Mesenchymal stem cell (in vitro differentiated cells and primary cell): ENCODE results near the gene HAUS8.
A peak's percentile ranks its signal among the peaks of the same experiment; 100 is the strongest.

Experiments
- DNase-seq: peaks from one replicate; pipeline ENCODE4 v3.0.0-alpha.2; 2013
- H2AFZ ChIP-seq: one replicate; pipeline ENCODE4 v1.6.1; 2013; ENCODE audit warnings: low read depth, mild to moderate bottlenecking, control low read depth, inconsistent platforms, low read length, moderate library complexity
- H2AK5ac ChIP-seq: 2 replicates; pipeline ENCODE4 v1.6.1; 2013; ENCODE audit warnings: low read length, moderate library complexity, mild to moderate bottlenecking, inconsistent platforms; ENCODE audit not compliant: severe bottlenecking
- H2BK120ac ChIP-seq: one replicate; pipeline ENCODE4 v1.6.1; 2013; ENCODE audit warnings: low read depth, mild to moderate bottlenecking, inconsistent platforms, low read length, moderate library complexity
- H2BK12ac ChIP-seq, 2 experiments: one replicate each; pipeline ENCODE4 v1.6.1; 2013; ENCODE audit warnings: inconsistent platforms in 2 of 2, low read length in 2 of 2, mild to moderate bottlenecking in 2 of 2, moderate library complexity in 2 of 2, control low read depth in 1 of 2
- H2BK15ac ChIP-seq: one replicate; pipeline ENCODE4 v1.6.1; 2013; ENCODE audit warnings: mild to moderate bottlenecking, low read depth, inconsistent platforms; ENCODE audit not compliant: poor library complexity, severe bottlenecking
- H2BK5ac ChIP-seq: 2 replicates; pipeline ENCODE4 v1.6.1; 2013; ENCODE audit warnings: low read depth, mild to moderate bottlenecking, low read length, control low read depth, inconsistent platforms; ENCODE audit not compliant: poor library complexity, severe bottlenecking
- H3K14ac ChIP-seq, 2 experiments: one replicate each; pipeline ENCODE4 v1.6.1; 2013; ENCODE audit warnings: inconsistent platforms in 2 of 2, low read length in 2 of 2, control low read depth in 1 of 2, mild to moderate bottlenecking in 1 of 2, moderate library complexity in 1 of 2
- H3K18ac ChIP-seq, 2 experiments: one replicate each; pipeline ENCODE4 v1.6.1; 2013; ENCODE audit warnings: inconsistent platforms in 2 of 2, low read length in 2 of 2, control low read depth in 1 of 2, low read depth in 1 of 2, mild to moderate bottlenecking in 1 of 2
- H3K23ac ChIP-seq, 2 experiments: one replicate each; pipeline ENCODE4 v1.6.1; 2013; ENCODE audit warnings: inconsistent platforms in 2 of 2, low read length in 2 of 2, mild to moderate bottlenecking in 2 of 2, moderate library complexity in 2 of 2, control low read depth in 1 of 2
- H3K27ac ChIP-seq: 2 replicates; pipeline ENCODE4 v1.5.1; 2013; ENCODE audit warnings: mild to moderate bottlenecking, moderate library complexity, low read length, control low read depth, inconsistent platforms; ENCODE audit not compliant: poor library complexity, severe bottlenecking
- H3K27me3 ChIP-seq, 2 experiments: 2 replicates each; pipeline versions ENCODE4 v1.6.1 to v1.7.0; 2013; ENCODE audit warnings: low read length in 2 of 2, mild to moderate bottlenecking in 2 of 2, moderate library complexity in 2 of 2, control low read depth in 1 of 2, inconsistent platforms in 1 of 2; ENCODE audit not compliant: control insufficient read depth in 1 of 2, insufficient read depth in 1 of 2
- H3K36me3 ChIP-seq, 2 experiments: 2 replicates each; pipeline versions ENCODE4 v1.6.1 to v1.7.0; 2013; ENCODE audit warnings: low read length in 2 of 2, control low read depth in 1 of 2, inconsistent platforms in 1 of 2, low read depth in 1 of 2, mild to moderate bottlenecking in 1 of 2; ENCODE audit not compliant: insufficient read depth in 2 of 2, control insufficient read depth in 1 of 2
- H3K4ac ChIP-seq, 2 experiments: one replicate each; pipeline ENCODE4 v1.6.1; 2013; ENCODE audit warnings: inconsistent platforms in 2 of 2, low read length in 2 of 2, mild to moderate bottlenecking in 2 of 2, moderate library complexity in 2 of 2, control low read depth in 1 of 2, low read depth in 1 of 2
- H3K4me1 ChIP-seq: 2 replicates; pipeline ENCODE4 v1.6.1; 2013; ENCODE audit warnings: low read depth, low read length, control low read depth; ENCODE audit not compliant: control insufficient read depth, insufficient read depth
- H3K4me2 ChIP-seq: 2 replicates; pipeline ENCODE4 v1.6.1; 2013; ENCODE audit warnings: low read length, mild to moderate bottlenecking, inconsistent platforms; ENCODE audit not compliant: poor library complexity, severe bottlenecking
- H3K4me3 ChIP-seq, 2 experiments: 2 replicates each; pipeline versions ENCODE4 v1.5.1 to v1.7.0; 2013; ENCODE audit warnings: low read length in 2 of 2, mild to moderate bottlenecking in 2 of 2, control low read depth in 1 of 2, low read depth in 1 of 2; ENCODE audit not compliant: insufficient read depth in 1 of 2
- H3K79me1 ChIP-seq: replicated peaks from 2 replicates; pipeline ENCODE4 v1.6.1; 2013; ENCODE audit warnings: mild to moderate bottlenecking, control low read depth, low read length, inconsistent platforms; ENCODE audit not compliant: poor library complexity, severe bottlenecking
- H3K9ac ChIP-seq: 2 replicates; pipeline ENCODE4 v1.7.0; 2013; ENCODE audit warnings: mild to moderate bottlenecking, low read length, moderate library complexity
- H3K9me3 ChIP-seq: 2 replicates; pipeline ENCODE4 v1.7.0; 2013; ENCODE audit warnings: mild to moderate bottlenecking, low read length; ENCODE audit not compliant: control insufficient read depth
- H4K8ac ChIP-seq: one replicate; pipeline ENCODE4 v1.6.1; 2013; ENCODE audit warnings: inconsistent platforms, mild to moderate bottlenecking, low read length, moderate library complexity
- H4K91ac ChIP-seq: one replicate; pipeline ENCODE4 v1.6.1; 2013; ENCODE audit warnings: mild to moderate bottlenecking, low read length, inconsistent platforms
- WGBS: methylation state at CpG from one replicate; pipeline ENCODE4 v1.1.7; 2013; ENCODE audit warnings: mixed read lengths; 5-methylcytosine and 5-hydroxymethylcytosine counted together

The HAUS8 gene

DNA sequence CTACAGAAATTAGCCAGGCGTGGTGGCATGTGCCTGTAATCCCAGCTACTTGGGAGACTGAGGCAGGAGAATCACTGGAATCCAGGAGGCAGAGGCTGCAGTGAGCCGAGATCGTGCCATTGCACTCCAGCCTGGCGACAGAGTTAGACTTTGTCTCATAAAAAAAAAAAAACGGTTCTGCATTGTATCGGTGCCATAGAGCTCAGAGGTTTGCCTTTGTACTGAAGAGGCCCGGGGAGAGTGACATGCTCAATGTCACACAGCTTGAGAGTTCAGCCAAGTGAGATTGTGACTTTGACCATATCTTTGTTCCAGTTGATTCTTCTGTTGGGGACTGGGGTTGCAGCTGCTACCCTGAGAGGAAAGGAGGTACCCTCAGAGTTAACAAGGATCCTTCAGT is 4.3 kb downstream of the HAUS8 start:
- H2BK12ac ChIP-seq: no peak overlapping the region
- no peak overlapping the region for H4K91ac ChIP-seq
- peaks cover 16 to 27% of the 10 kb centered on the region in 2 experiments for H3K36me3 ChIP-seq
- H2BK15ac ChIP-seq: no peak overlapping the region
- no peak overlapping the region for H3K18ac ChIP-seq
- no peak overlapping the region for H3K14ac ChIP-seq
- no peak overlapping the region for H2BK5ac ChIP-seq
- H3K4ac ChIP-seq: no peak overlapping the region
- H2AK5ac ChIP-seq: no peak overlapping the region
- H2AFZ ChIP-seq: no peak overlapping the region
- WGBS: 94% methylated on average over 7 of the region's 7 CpGs
- no peak for DNase-seq
- no peak overlapping the region for H3K27ac ChIP-seq
- peaks cover 37% of the 10 kb centered on the region for H3K79me1 ChIP-seq
- H3K9me3 ChIP-seq: no peaks in the 10 kb centered on the region
- H3K9ac ChIP-seq: no peak overlapping the region
- no peak overlapping the region for H3K4me2 ChIP-seq
- H3K23ac ChIP-seq: no peak overlapping the region
- H2BK120ac ChIP-seq: no peak overlapping the region
- no peak overlapping the region for H4K8ac ChIP-seq
- H3K4me3 ChIP-seq: no peak overlapping the region
- no peaks in the 10 kb centered on the region for H3K27me3 ChIP-seq
- peaks cover 9% of the 10 kb centered on the region for H3K4me1 ChIP-seq

- H4K8ac ChIP-seq: no peak overlapping the region
- no peak for DNase-seq
- no peak overlapping the region for H2AFZ ChIP-seq
- H3K23ac ChIP-seq: no peak overlapping the region
- H3K9ac ChIP-seq: no peak overlapping the region
- no peak overlapping the region for H2BK120ac ChIP-seq
- H2AK5ac ChIP-seq: no peak overlapping the region
- no peak overlapping the region for H2BK15ac ChIP-seq
- H3K4me1 ChIP-seq: peaks cover 9% of the 10 kb centered on the region
- no peak overlapping the region for H2BK12ac ChIP-seq
- H2BK5ac ChIP-seq: no peak overlapping the region
- H3K4me3 ChIP-seq: no peak overlapping the region
- no peak overlapping the region for H3K14ac ChIP-seq
- no peak overlapping the region for H3K4me2 ChIP-seq
- H4K91ac ChIP-seq: no peak overlapping the region
- H3K4ac ChIP-seq: no peak overlapping the region
- no peak overlapping the region for H3K18ac ChIP-seq
- WGBS: 92% methylated on average over 12 of the region's 12 CpGs
- peaks cover 16 to 27% of the 10 kb centered on the region in 2 experiments for H3K36me3 ChIP-seq
- no peak overlapping the region for H3K27ac ChIP-seq
- no peaks in the 10 kb centered on the region for H3K27me3 ChIP-seq
- no peaks in the 10 kb centered on the region for H3K9me3 ChIP-seq
- peaks cover 39% of the 10 kb centered on the region for H3K79me1 ChIP-seq
Measured at GRCh38 chr19:17070421-17070820, 4.8 kb downstream of the HAUS8 start.

DNA sequence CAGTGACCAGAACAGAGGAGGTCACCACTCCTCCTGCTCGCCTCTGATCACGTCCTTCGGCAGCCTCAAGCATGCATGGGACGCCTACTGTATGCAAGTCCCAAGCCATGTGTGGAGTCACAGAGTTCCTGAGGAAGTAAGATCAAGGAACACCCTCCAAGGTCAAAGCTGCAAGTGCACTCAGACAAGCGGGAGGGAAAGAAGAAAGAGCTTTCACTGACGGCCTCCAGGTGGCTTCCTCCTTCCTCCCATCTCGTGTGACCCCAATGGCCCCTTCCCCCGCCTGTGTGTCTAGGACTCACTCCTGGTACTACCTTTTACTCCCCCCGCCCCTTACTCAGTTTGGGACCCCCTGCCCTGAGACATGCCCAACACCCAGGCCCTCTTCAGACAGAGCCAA is 6.1 kb downstream of the HAUS8 start:
- H3K4me3 ChIP-seq: no peak overlapping the region
- H2BK15ac ChIP-seq: peak overlapping the region; percentile 3
- H3K18ac ChIP-seq: no peak overlapping the region
- no peaks in the 10 kb centered on the region for H3K27me3 ChIP-seq
- no peak for DNase-seq
- peaks cover 5% of the 10 kb centered on the region for H3K4me1 ChIP-seq
- no peak overlapping the region for H2BK12ac ChIP-seq
- H3K9me3 ChIP-seq: no peaks in the 10 kb centered on the region
- WGBS: 83% methylated on average over 9 of the region's 9 CpGs
- no peak overlapping the region for H2AK5ac ChIP-seq
- H3K4me2 ChIP-seq: no peak overlapping the region
- H3K23ac ChIP-seq: no peak overlapping the region
- H2AFZ ChIP-seq: no peak overlapping the region
- H2BK5ac ChIP-seq: no peak overlapping the region
- H4K8ac ChIP-seq: no peak overlapping the region
- no peak overlapping the region for H3K14ac ChIP-seq
- H3K36me3 ChIP-seq: peaks cover 19 to 27% of the 10 kb centered on the region in 2 experiments
- H3K4ac ChIP-seq: no peak overlapping the region
- peaks cover 36% of the 10 kb centered on the region for H3K79me1 ChIP-seq
- H2BK120ac ChIP-seq: no peak overlapping the region
- no peak overlapping the region for H4K91ac ChIP-seq
- no peak overlapping the region for H3K9ac ChIP-seq
- H3K27ac ChIP-seq: no peak overlapping the region

DNA sequence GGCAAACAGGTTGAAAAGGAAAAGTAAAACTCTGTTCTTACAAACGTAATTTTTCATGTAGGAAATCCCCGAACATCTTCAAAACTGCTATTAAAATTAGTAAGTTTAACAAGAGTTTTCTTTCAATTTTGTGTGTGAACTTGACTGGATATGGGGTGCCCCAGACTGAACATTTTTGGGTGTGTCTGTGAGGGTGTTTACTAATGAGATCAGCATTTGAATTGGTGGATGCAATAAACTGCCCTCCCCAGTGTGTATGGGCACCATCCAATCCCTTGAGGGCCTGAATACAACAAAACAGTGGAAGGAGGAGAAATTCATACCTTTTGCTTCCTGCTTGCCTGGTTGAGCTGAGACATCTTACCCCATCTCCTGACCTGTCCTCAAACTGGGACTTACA is 11.8 kb downstream of the HAUS8 start:
- H3K27ac ChIP-seq: no peak overlapping the region
- H2BK12ac ChIP-seq: no peak overlapping the region
- no peak overlapping the region for H3K4ac ChIP-seq
- DNase-seq: no peak
- H3K9ac ChIP-seq: no peak overlapping the region
- H2AFZ ChIP-seq: no peak overlapping the region
- H2BK120ac ChIP-seq: no peak overlapping the region
- H2BK5ac ChIP-seq: no peak overlapping the region
- no peak overlapping the region for H2BK15ac ChIP-seq
- peaks cover 26% of the 10 kb centered on the region for H3K79me1 ChIP-seq
- no peak overlapping the region for H4K8ac ChIP-seq
- H3K27me3 ChIP-seq: no peaks in the 10 kb centered on the region
- H3K4me1 ChIP-seq: no peaks in the 10 kb centered on the region
- H3K18ac ChIP-seq: no peak overlapping the region
- H3K4me3 ChIP-seq: no peak overlapping the region
- WGBS: no CpG with 5 or more reads among the region's 2 CpGs
- H3K9me3 ChIP-seq: peaks cover 15% of the 10 kb centered on the region
- H2AK5ac ChIP-seq: no peak overlapping the region
- H3K4me2 ChIP-seq: no peak overlapping the region
- peaks cover 20 to 31% of the 10 kb centered on the region in 2 experiments for H3K36me3 ChIP-seq
- H3K23ac ChIP-seq: no peak overlapping the region
- H3K14ac ChIP-seq: no peak overlapping the region
- no peak overlapping the region for H4K91ac ChIP-seq
